SK-N-DZ (cell line): ENCODE data around the gene MARCKSL1.
"Not testable (repeated sequence)": the region's sequence is repeated elsewhere in the genome, so short reads cannot be mapped to it uniquely, and the experiment has no call there.

Experiments
- DNase-seq: peaks from one replicate; pipeline ENCODE4 v3.0.0-alpha.2; 2015; ENCODE audit warnings: low spot score
- small RNA-seq, 2 experiments: library from RNA; depleted of rRNA; stranded (forward); fragments of <200 nt; gene quantifications; one replicate each; pipeline ENCODE3, GENCODE V24; 2014

MARCKSL1 gene

GRCh38 chr1:32289256-32289655 is 46.8 kb downstream of the MARCKSL1 start:
- no peak for DNase-seq

GRCh38 chr1:32286763-32287162 is 49.3 kb downstream of the MARCKSL1 start:
- DNase-seq: no peak

- no peak for DNase-seq
These were observed 50.4 kb downstream of the MARCKSL1 start for GRCh38 chr1:32285658-32286057.

GRCh38 chr1:32284777-32285176 is 51.3 kb downstream of the MARCKSL1 start:
- DNase-seq: not testable (repeated sequence)

Small RNA genes within 50 kb of the gene (small RNA-seq; reads per million reads assigned to genes)
- 0 reads per million in 2 experiments for gene RF00019
